Neuron (in vitro differentiated cells): ENCODE results near the gene GCNT4.
"Not testable (repeated sequence)": the region's sequence is repeated elsewhere in the genome, so short reads cannot be mapped to it uniquely, and the experiment has no call there.

Experiments used
- H2AFZ ChIP-seq: one replicate; pipeline ENCODE4 v1.6.1; 2013; ENCODE audit warnings: low read depth, mild to moderate bottlenecking, inconsistent platforms, low read length, moderate library complexity
- H3K27me3 ChIP-seq: one replicate; pipeline ENCODE4 v1.6.1; 2013; ENCODE audit warnings: low read length; ENCODE audit not compliant: insufficient read depth
- H3K36me3 ChIP-seq: one replicate; pipeline ENCODE4 v1.6.1; 2013; ENCODE audit warnings: low read length; ENCODE audit not compliant: insufficient read depth
- H3K4me1 ChIP-seq: one replicate; pipeline ENCODE4 v1.6.1; 2013; ENCODE audit warnings: low read length; ENCODE audit not compliant: insufficient read depth
- H3K4me3 ChIP-seq: 2 replicates; pipeline ENCODE4 v1.5.1; 2013; ENCODE audit warnings: mild to moderate bottlenecking, low read length, moderate library complexity
- H3K9me3 ChIP-seq: one replicate; pipeline ENCODE4 v1.6.1; 2013; ENCODE audit warnings: low read length

GCNT4 gene

GRCh38 chr5:75052192-75053053 lies at the start of gene GCNT4:
Gene GCNT4, minus strand, starts transcription at chr5:75052558. Its CDS starts 22,521 bp downstream, at chr5:75030037.
- Histone ChIP-seq H3K27me3 (peaks cover 6% of the 10 kb centered on the region), H2AFZ (peak within 1 kb of the TSS; percentile 67), H3K9me3 (no peaks in the 10 kb centered on the region)

GRCh38 chr5:75095956-75096355 lies 43.6 kb upstream of the GCNT4 start:
- H3K4me1 ChIP-seq, H3K36me3 ChIP-seq, H3K4me3 ChIP-seq, H3K9me3 ChIP-seq, H2AFZ ChIP-seq, H3K27me3 ChIP-seq: not testable (repeated sequence)

More at GRCh38 chr5:75052192-75053053, at the start of gene GCNT4:
- H3K36me3 ChIP-seq, result no peaks in the 10 kb centered on the region
- H3K4me1 ChIP-seq, result peaks cover 17% of the 10 kb centered on the region
- peak within 1 kb of the TSS; percentile 54 for H3K4me3 ChIP-seq

- Histone ChIP-seq H3K9me3 (no peaks in the 10 kb centered on the region), H3K36me3 (no peaks in the 10 kb centered on the region), H3K4me1 (peaks cover 3% of the 10 kb centered on the region), H3K4me3 (no peak overlapping the region), H2AFZ (no peak overlapping the region), H3K27me3 (no peaks in the 10 kb centered on the region)
Measured at GRCh38 chr5:75091597-75091996, 39.2 kb upstream of the GCNT4 start.

GRCh38 chr5:75089662-75090061 lies 37.3 kb upstream of the GCNT4 start:
- Histone ChIP-seq H3K4me1 (peaks cover 3% of the 10 kb centered on the region), H3K9me3 (no peaks in the 10 kb centered on the region), H3K4me3 (no peak overlapping the region), H3K27me3 (no peaks in the 10 kb centered on the region), H3K36me3 (no peaks in the 10 kb centered on the region), H2AFZ (no peak overlapping the region)

GRCh38 chr5:75089137-75089536 lies 36.8 kb upstream of the GCNT4 start:
- Histone ChIP-seq H3K9me3 (no peaks in the 10 kb centered on the region), H3K4me3 (no peak overlapping the region), H3K36me3 (no peaks in the 10 kb centered on the region), H3K27me3 (no peaks in the 10 kb centered on the region), H3K4me1 (peaks cover 3% of the 10 kb centered on the region), H2AFZ (no peak overlapping the region)

GRCh38 chr5:75088648-75089047 lies 36.3 kb upstream of the GCNT4 start:
- Histone ChIP-seq H3K4me1 (peaks cover under 1% of the 10 kb centered on the region), H3K4me3 (no peak overlapping the region), H3K36me3 (no peaks in the 10 kb centered on the region), H2AFZ (no peak overlapping the region), H3K9me3 (no peaks in the 10 kb centered on the region), H3K27me3 (no peaks in the 10 kb centered on the region)

- H2AFZ ChIP-seq, result no peak overlapping the region
- no peaks in the 10 kb centered on the region for H3K27me3 ChIP-seq
- H3K36me3 ChIP-seq, result no peaks in the 10 kb centered on the region
- no peaks in the 10 kb centered on the region for H3K9me3 ChIP-seq
- H3K4me3 ChIP-seq, result no peak overlapping the region
- no peaks in the 10 kb centered on the region for H3K4me1 ChIP-seq
Measured at GRCh38 chr5:75081510-75081909, 29.2 kb upstream of the GCNT4 start.

- not testable (repeated sequence) for H3K9me3 ChIP-seq, H3K36me3 ChIP-seq, H3K27me3 ChIP-seq, H3K4me1 ChIP-seq, H2AFZ ChIP-seq, H3K4me3 ChIP-seq
Measured at GRCh38 chr5:75079346-75079745, 27.0 kb upstream of the GCNT4 start.

- H3K36me3 ChIP-seq, result no peaks in the 10 kb centered on the region
- peaks cover 5% of the 10 kb centered on the region for H3K27me3 ChIP-seq
- no peak overlapping the region for H3K4me3 ChIP-seq
- no peak overlapping the region for H2AFZ ChIP-seq
- no peaks in the 10 kb centered on the region for H3K4me1 ChIP-seq
- H3K9me3 ChIP-seq, result no peaks in the 10 kb centered on the region
Measured at GRCh38 chr5:75078027-75078426, 25.7 kb upstream of the GCNT4 start.

- Histone ChIP-seq H3K4me3 (no peak overlapping the region), H3K27me3 (peaks cover 5% of the 10 kb centered on the region), H3K36me3 (no peaks in the 10 kb centered on the region), H3K9me3 (no peaks in the 10 kb centered on the region), H2AFZ (no peak overlapping the region), H3K4me1 (peaks cover under 1% of the 10 kb centered on the region)
Measured at GRCh38 chr5:75072061-75072460, 19.7 kb upstream of the GCNT4 start.

GRCh38 chr5:75071100-75071499 lies 18.7 kb upstream of the GCNT4 start:
- no peaks in the 10 kb centered on the region for H3K9me3 ChIP-seq
- H3K4me1 ChIP-seq, result peaks cover 2% of the 10 kb centered on the region
- H3K27me3 ChIP-seq, result peaks cover 5% of the 10 kb centered on the region
- H3K4me3 ChIP-seq, result no peak overlapping the region
- H2AFZ ChIP-seq, result no peak overlapping the region
- no peaks in the 10 kb centered on the region for H3K36me3 ChIP-seq

- no peaks in the 10 kb centered on the region for H3K27me3 ChIP-seq
- no peak overlapping the region for H2AFZ ChIP-seq
Measured at GRCh38 chr5:75067434-75067833, 15.1 kb upstream of the GCNT4 start.

GRCh38 chr5:75062925-75063531 lies 10.7 kb upstream of the GCNT4 start:
- Histone ChIP-seq H2AFZ (no peak overlapping the region), H3K36me3 (no peaks in the 10 kb centered on the region), H3K4me3 (no peak overlapping the region), H3K9me3 (no peaks in the 10 kb centered on the region), H3K4me1 (peaks cover 2% of the 10 kb centered on the region), H3K27me3 (no peaks in the 10 kb centered on the region)

More at GRCh38 chr5:75067434-75067833, 15.1 kb upstream of the GCNT4 start:
- no peaks in the 10 kb centered on the region for H3K36me3 ChIP-seq
- no peaks in the 10 kb centered on the region for H3K9me3 ChIP-seq
- peaks cover 2% of the 10 kb centered on the region for H3K4me1 ChIP-seq
- no peak overlapping the region for H3K4me3 ChIP-seq
